ENCODE data around the gene BEST1.

DNA sequence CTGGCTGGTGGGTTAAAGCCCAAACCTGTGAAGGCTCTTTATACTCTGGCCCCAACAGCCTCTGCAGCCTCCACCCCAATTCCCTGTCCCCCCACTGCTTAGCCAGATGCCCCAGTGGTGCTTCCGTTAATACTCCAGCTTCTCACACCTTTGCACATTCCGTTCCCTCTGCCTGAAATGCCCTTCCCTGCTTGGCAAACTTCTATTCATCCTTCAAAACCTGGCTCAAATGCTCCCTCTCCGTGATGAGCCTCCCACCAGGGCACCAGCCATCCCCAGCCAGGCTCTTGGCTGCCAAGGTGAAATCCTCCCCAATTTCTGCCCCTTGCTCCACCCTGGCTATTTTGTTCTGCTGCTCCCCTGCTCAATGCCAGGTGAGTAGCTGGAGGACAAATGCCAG, 46.3 kb upstream of the BEST1 start:
- TF ChIP-seq, protein P1, sequence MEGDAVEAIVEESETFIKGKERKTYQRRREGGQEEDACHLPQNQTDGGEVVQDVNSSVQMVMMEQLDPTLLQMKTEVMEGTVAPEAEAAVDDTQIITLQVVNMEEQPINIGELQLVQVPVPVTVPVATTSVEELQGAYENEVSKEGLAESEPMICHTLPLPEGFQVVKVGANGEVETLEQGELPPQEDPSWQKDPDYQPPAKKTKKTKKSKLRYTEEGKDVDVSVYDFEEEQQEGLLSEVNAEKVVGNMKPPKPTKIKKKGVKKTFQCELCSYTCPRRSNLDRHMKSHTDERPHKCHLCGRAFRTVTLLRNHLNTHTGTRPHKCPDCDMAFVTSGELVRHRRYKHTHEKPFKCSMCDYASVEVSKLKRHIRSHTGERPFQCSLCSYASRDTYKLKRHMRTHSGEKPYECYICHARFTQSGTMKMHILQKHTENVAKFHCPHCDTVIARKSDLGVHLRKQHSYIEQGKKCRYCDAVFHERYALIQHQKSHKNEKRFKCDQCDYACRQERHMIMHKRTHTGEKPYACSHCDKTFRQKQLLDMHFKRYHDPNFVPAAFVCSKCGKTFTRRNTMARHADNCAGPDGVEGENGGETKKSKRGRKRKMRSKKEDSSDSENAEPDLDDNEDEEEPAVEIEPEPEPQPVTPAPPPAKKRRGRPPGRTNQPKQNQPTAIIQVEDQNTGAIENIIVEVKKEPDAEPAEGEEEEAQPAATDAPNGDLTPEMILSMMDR (IDR thresholded peaks at IDR 0.05; ENCODE audit: borderline replicate concordance, extremely low read depth, low read length, poor library complexity, severe bottlenecking), result no peak
- TF ChIP-seq EZH2 (IDR thresholded peaks at IDR 0.05; ENCODE audit: borderline replicate concordance, low read depth, low read length, severe bottlenecking), result no peak

Measured in DND-41 (cell line).